ENCODE results near the gene CCDC106. TPM values are rescaled to one million over a fixed set of nuclear protein-coding genes. Genes with fewer than 3 reads are reported as not detected.
A peak's percentile ranks its signal among the peaks of the same experiment; 100 is the strongest.

Gene CCDC106
- total RNA-seq, 1 donor from 2014 or later: 17.9 TPM

GRCh38 chr19:55674459-55674840, 26.4 kb downstream of the CCDC106 start:
- H3K4me3 ChIP-seq (ENCODE audit: low read depth, low read length): peak overlapping the region; percentile 60
- no peak for TF ChIP-seq CTCF (conservative IDR thresholded peaks at IDR 0.05; ENCODE audit: low read depth, low read length)
- DNase-seq (ENCODE audit: low read depth): no peak

DNA sequence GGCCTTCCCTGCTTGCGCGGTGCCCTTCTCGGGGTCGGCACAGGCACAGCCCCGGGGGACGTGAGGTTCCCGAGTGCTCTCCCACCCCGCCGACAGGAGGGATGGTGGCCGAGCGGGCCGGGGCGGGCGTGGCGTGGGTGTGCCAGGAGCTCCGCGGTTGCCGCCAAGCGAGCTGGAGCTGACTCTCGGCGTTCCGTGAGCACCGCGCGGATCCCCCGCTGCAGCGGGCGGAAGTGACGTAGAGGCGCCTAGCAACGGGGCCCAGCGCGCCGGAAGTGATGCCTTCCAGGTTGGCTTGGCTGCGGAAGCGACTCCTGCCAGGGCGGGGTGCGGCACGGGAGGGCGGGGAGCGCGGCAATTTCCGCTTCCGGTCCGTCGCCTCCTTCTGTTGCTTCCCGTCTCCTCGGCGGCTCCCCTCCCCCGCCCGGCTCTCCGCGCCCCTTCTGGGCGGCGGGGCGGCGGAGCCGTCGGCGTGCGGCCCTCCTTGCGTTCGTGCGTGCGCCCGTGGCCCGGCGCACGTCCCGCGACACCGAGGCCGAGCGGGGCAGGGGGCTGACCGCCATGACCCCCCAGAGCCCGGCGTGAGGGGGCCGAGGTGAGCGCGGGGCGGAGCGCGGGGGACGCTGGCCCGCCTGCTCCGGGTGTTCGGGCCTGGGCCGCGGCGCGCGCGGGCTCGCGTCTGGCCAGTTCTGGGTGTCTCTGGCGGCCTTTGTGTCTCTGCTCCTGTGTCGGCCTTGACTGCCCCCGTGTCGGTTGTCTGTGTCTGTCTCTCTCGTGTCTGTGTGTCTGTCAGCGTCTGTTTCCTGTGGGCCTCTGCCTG, 27.0 kb downstream of the CCDC106 start, which contains the start of gene EPN1:
TSS of gene EPN1 (plus strand) at position 386 of the 820 bp plus-strand sequence. CDS start 3,402 bp downstream, outside the sequence.
- TF ChIP-seq CTCF (conservative IDR thresholded peaks at IDR 0.05; ENCODE audit: low read depth, low read length): no peak
- peak; percentile 48 for DNase-seq (ENCODE audit: low read depth)
- peak within 1 kb of the TSS; percentile 60 for H3K4me3 ChIP-seq (ENCODE audit: low read depth, low read length)

GRCh38 chr19:55675661-55676354, 27.8 kb downstream of the CCDC106 start:
- DNase-seq (ENCODE audit: low read depth): no peak
- H3K4me3 ChIP-seq (ENCODE audit: low read depth, low read length): peak overlapping the region; percentile 60
- TF ChIP-seq CTCF (conservative IDR thresholded peaks at IDR 0.05; ENCODE audit: low read depth, low read length): no peak

GRCh38 chr19:55676383-55676782, 28.4 kb downstream of the CCDC106 start:
- DNase-seq (ENCODE audit: low read depth): no peak
- TF ChIP-seq CTCF (conservative IDR thresholded peaks at IDR 0.05; ENCODE audit: low read depth, low read length): peak; percentile 21
- peak overlapping the region; percentile 60 for H3K4me3 ChIP-seq (ENCODE audit: low read depth, low read length)

- peak overlapping the region; percentile 60 for H3K4me3 ChIP-seq (ENCODE audit: low read depth, low read length)
- TF ChIP-seq CTCF (conservative IDR thresholded peaks at IDR 0.05; ENCODE audit: low read depth, low read length): no peak
- no peak for DNase-seq (ENCODE audit: low read depth)
These were observed 29.0 kb downstream of the CCDC106 start for GRCh38 chr19:55676889-55677505.

DNA sequence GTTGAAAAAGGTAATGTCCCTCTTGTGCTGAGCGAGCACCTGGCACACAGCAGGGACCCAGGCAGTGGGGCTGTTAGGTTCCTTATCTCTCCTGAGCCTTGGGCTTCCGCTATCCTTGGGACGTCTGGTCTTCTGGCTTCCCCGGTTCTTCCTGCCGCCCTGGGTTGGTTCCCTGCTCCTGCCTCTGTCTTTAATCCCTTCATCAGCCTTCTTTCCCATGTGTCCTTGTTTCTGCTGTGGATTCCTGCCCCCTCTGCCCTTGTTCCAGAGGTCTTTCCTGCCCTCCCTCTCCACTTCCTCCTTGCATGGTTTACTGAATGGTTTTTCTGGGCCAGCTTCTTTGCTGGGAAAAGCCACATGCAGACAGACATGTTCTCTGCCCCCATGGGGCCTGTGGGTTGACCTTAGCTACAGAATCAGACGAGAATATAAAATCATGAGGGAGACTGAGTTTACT, 29.6 kb downstream of the CCDC106 start:
- no peak overlapping the region for H3K4me3 ChIP-seq (ENCODE audit: low read depth, low read length)
- no peak for TF ChIP-seq CTCF (conservative IDR thresholded peaks at IDR 0.05; ENCODE audit: low read depth, low read length)
- DNase-seq (ENCODE audit: low read depth): no peak

Measured in epithelial cell of proximal tubule (primary cell).